Prostate gland (tissue), 2 donors: ENCODE results near the gene PNPLA7. TPM values are rescaled to one million over a fixed set of nuclear protein-coding genes. Genes with fewer than 3 reads are reported as not detected.
"Not testable (repeated sequence)": the region's sequence is repeated elsewhere in the genome, so short reads cannot be mapped to it uniquely, and the experiment has no call there.

ENCODE experiments used
- DNase-seq: peaks from one replicate; pipeline ENCODE4 v3.0.0-alpha.2; 2019; ENCODE audit warnings: low spot score
- H3K27ac ChIP-seq, 2 donors: fragments of 200-600 bp; sonication (generic); 2 replicates each; pipeline ENCODE4 v1.5.1; 2017 to 2019
- H3K27me3 ChIP-seq: fragments of 200-600 bp; sonication (generic); replicated peaks from 2 replicates; pipeline ENCODE4 v1.5.1; 2019; ENCODE audit not compliant: insufficient read depth
- H3K36me3 ChIP-seq, 2 donors: fragments of 200-600 bp; sonication (generic); 1 replicate in 1 of 2; 2 replicates in 1 of 2; pipeline versions ENCODE4 v1.5.1 to v1.8.1; 2017 to 2019
- H3K4me1 ChIP-seq: fragments of 200-600 bp; sonication (generic); replicated peaks from 2 replicates; pipeline ENCODE4 v1.5.1; 2019
- H3K4me3 ChIP-seq, 2 donors: fragments of 200-600 bp; sonication (generic); 2 replicates each; pipeline ENCODE4 v1.5.1; 2017 to 2019
- H3K9me3 ChIP-seq: fragments of 200-600 bp; sonication (generic); 2 replicates; pipeline ENCODE4 v1.5.1; 2017
- CTCF ChIP-seq, 4 experiments: fragments of 200-600 bp in 2 of 4; fragments of 450-650 bp in 2 of 4; sonication (generic) in 2 of 4; IDR thresholded peaks; 1 replicate in 3 of 4; 2 replicates in 1 of 4; pipeline ENCODE4 v1.5.1; 2016 to 2019; ENCODE audit warnings: antibody characterized with exemption in 4 of 4, mild to moderate bottlenecking in 2 of 4, moderate library complexity in 2 of 4
- POLR2A ChIP-seq: fragments of 450-650 bp; IDR thresholded peaks from one replicate; pipeline ENCODE4 v1.6.1; 2016; ENCODE audit warnings: antibody characterized with exemption, mild to moderate bottlenecking
- POLR2AphosphoS5 ChIP-seq: sonication (generic); formaldehyde crosslinking; IDR thresholded peaks from one replicate; pipeline ENCODE4 v1.6.1; 2017; ENCODE audit warnings: antibody characterized with exemption
- WGBS: methylation state at CpG from one replicate; pipeline ENCODE4 v1.1.5; 2018; 5-methylcytosine and 5-hydroxymethylcytosine counted together
- intact Hi-C: fragments of 100-400 bp; cut with DNase I; formaldehyde crosslinking; loops from one replicate; pipeline ENCODE4 v1.14.2; 2022
- total RNA-seq, 2 donors: library from RNA; depleted of rRNA; stranded (reverse); fragments of >200 nt; gene quantifications; one replicate each; pipeline ENCODE4 v1.1.0, GENCODE V29; 2016

The PNPLA7 gene
- total RNA-seq, 2 donors from 2014 or later = 34.2 to 64.3 TPM

- Histone ChIP-seq H3K4me3 (no peak overlapping the region), H3K9me3 (no peaks in the 10 kb centered on the region), H3K27me3 (no peaks in the 10 kb centered on the region), H3K27ac (no peak overlapping the region), H3K36me3 (peaks cover 5% of the 10 kb centered on the region in 2 donors), H3K4me1 (peaks cover 11% of the 10 kb centered on the region)
- WGBS = 88% methylated on average over 12 of the region's 12 CpGs
- no peak for DNase-seq
- intact Hi-C loops = no loop called here
- no peak for TF ChIP-seq POLR2AphosphoS5
- TF ChIP-seq CTCF (IDR thresholded peaks at IDR 0.05) = no peak
- no peak for TF ChIP-seq POLR2A
These were observed 25.7 kb upstream of the PNPLA7 start for GRCh38 chr9:137575716-137576411.

- peaks cover 11% of the 10 kb centered on the region for H3K4me1 ChIP-seq
- no peak overlapping the region for H3K4me3 ChIP-seq
- DNase-seq = no peak
- H3K27me3 ChIP-seq = no peaks in the 10 kb centered on the region
- WGBS = 81% methylated on average over 9 of the region's 9 CpGs
- peaks cover 5% of the 10 kb centered on the region in 2 donors for H3K36me3 ChIP-seq
- intact Hi-C loops = no loop called here
- TF ChIP-seq POLR2AphosphoS5 (no peak), POLR2A (no peak), CTCF (IDR thresholded peaks at IDR 0.05) (no peak)
- H3K9me3 ChIP-seq = no peaks in the 10 kb centered on the region
- H3K27ac ChIP-seq = no peak overlapping the region
These were observed 25.1 kb upstream of the PNPLA7 start for GRCh38 chr9:137575364-137575715.

GRCh38 chr9:137574192-137574591 is 24.0 kb upstream of the PNPLA7 start:
- 90% methylated on average over 10 of the region's 10 CpGs for whole genome bisulfite sequencing
- no peak for DNase-seq
- Histone ChIP-seq H3K27me3 (no peaks in the 10 kb centered on the region), H3K9me3 (no peaks in the 10 kb centered on the region), H3K36me3 (peaks cover 5% of the 10 kb centered on the region in 2 donors), H3K27ac (no peak overlapping the region), H3K4me3 (no peak overlapping the region), H3K4me1 (peaks cover 8% of the 10 kb centered on the region)
- intact Hi-C loops = no loop called here
- TF ChIP-seq POLR2A (no peak), POLR2AphosphoS5 (no peak), CTCF (IDR thresholded peaks at IDR 0.05) (no peak)

- H3K4me1 ChIP-seq = no peaks in the 10 kb centered on the region
- intact Hi-C loops = no loop called here
- no peak overlapping the region for H3K4me3 ChIP-seq
- H3K27me3 ChIP-seq = no peaks in the 10 kb centered on the region
- peaks cover 5% of the 10 kb centered on the region in 2 donors for H3K36me3 ChIP-seq
- TF ChIP-seq POLR2AphosphoS5 (no peak), POLR2A (no peak), CTCF (IDR thresholded peaks at IDR 0.05) (no peak)
- no peak for DNase-seq
- 98% methylated on average over 3 of the region's 3 CpGs for WGBS
- H3K27ac ChIP-seq = no peak overlapping the region
- no peaks in the 10 kb centered on the region for H3K9me3 ChIP-seq
These were observed 20.4 kb upstream of the PNPLA7 start for GRCh38 chr9:137570566-137570965.

- no peak overlapping the region for H3K4me3 ChIP-seq
- no peak overlapping the region for H3K27ac ChIP-seq
- DNase-seq = no peak
- H3K36me3 ChIP-seq = peaks cover 5% of the 10 kb centered on the region in 2 donors
- H3K27me3 ChIP-seq = no peaks in the 10 kb centered on the region
- intact Hi-C loops = no loop called here
- H3K4me1 ChIP-seq = no peaks in the 10 kb centered on the region
- no peaks in the 10 kb centered on the region for H3K9me3 ChIP-seq
- no peak for TF ChIP-seq CTCF (IDR thresholded peaks at IDR 0.05)
- TF ChIP-seq POLR2A = no peak
- no peak for TF ChIP-seq POLR2AphosphoS5
- 97% methylated on average over 5 of the region's 5 CpGs for WGBS
These were observed 19.5 kb upstream of the PNPLA7 start for GRCh38 chr9:137569609-137570203.

GRCh38 chr9:137568445-137568844 is 18.2 kb upstream of the PNPLA7 start:
- H3K27ac ChIP-seq, H3K4me1 ChIP-seq, H3K4me3 ChIP-seq, H3K9me3 ChIP-seq, DNase-seq, H3K27me3 ChIP-seq, intact Hi-C loops: not testable (repeated sequence)
- peaks cover 5 to 13% of the 10 kb centered on the region in 2 donors for H3K36me3 ChIP-seq
- WGBS = 88% methylated on average over 5 of the region's 5 CpGs
